GM23338 (cell line): ENCODE data around the gene TREM2. TPM values are rescaled to one million over a fixed set of nuclear protein-coding genes. Genes with fewer than 3 reads are reported as not detected.

Experiments
- ATAC-seq: fragments of 200-7000 bp; cut with Tn5 transposase; 3 replicates; pipeline ENCODE4 v1.9.1; 2020
- DNase-seq: peaks from one replicate; pipeline ENCODE4 v3.0.0-alpha.2; 2015; ENCODE audit warnings: low spot score
- H2AFZ ChIP-seq: fragments of 200-600 bp; sonication (generic); 2 replicates; pipeline ENCODE4 v1.8.0; 2016; ENCODE audit warnings: antibody characterized with exemption, mild to moderate bottlenecking, moderate library complexity
- H3F3A ChIP-seq: fragments of 200-600 bp; sonication (generic); replicated peaks from 2 replicates; pipeline ENCODE4 v1.8.0; 2017; ENCODE audit warnings: antibody characterized with exemption, mixed run types, low read depth
- H3K27ac ChIP-seq: fragments of 200-600 bp; sonication (generic); 2 replicates; pipeline ENCODE4 v1.6.1; 2016; ENCODE audit warnings: low read depth
- H3K27me3 ChIP-seq: fragments of 200-600 bp; sonication (generic); 2 replicates; pipeline ENCODE4 v1.8.0; 2016; ENCODE audit warnings: mild to moderate bottlenecking, mixed run types, moderate library complexity; ENCODE audit not compliant: insufficient read depth
- H3K36me3 ChIP-seq: fragments of 200-600 bp; sonication (generic); 2 replicates; pipeline ENCODE4 v1.8.0; 2016; ENCODE audit warnings: mild to moderate bottlenecking; ENCODE audit not compliant: insufficient read depth
- H3K4me1 ChIP-seq: fragments of 200-600 bp; sonication (generic); 2 replicates; pipeline ENCODE4 v1.8.0; 2016; ENCODE audit warnings: mild to moderate bottlenecking, moderate library complexity; ENCODE audit not compliant: insufficient read depth
- H3K4me2 ChIP-seq: fragments of 200-600 bp; sonication (generic); 2 replicates; pipeline ENCODE4 v1.7.1; 2017; ENCODE audit warnings: mixed run types
- H3K4me3 ChIP-seq: fragments of 200-600 bp; sonication (generic); 2 replicates; pipeline ENCODE4 v1.6.1; 2016; ENCODE audit warnings: mixed run types
- H3K79me2 ChIP-seq: fragments of 200-600 bp; sonication (generic); replicated peaks from 2 replicates; pipeline ENCODE4 v1.8.0; 2017; ENCODE audit warnings: mild to moderate bottlenecking; ENCODE audit not compliant: insufficient read depth
- H3K9me2 ChIP-seq: fragments of 200-600 bp; sonication (generic); 2 replicates; pipeline ENCODE4 v1.8.0; 2017; ENCODE audit not compliant: insufficient read depth
- H4K20me1 ChIP-seq: fragments of 200-600 bp; sonication (generic); replicated peaks from 2 replicates; pipeline ENCODE4 v1.8.0; 2017; ENCODE audit warnings: mild to moderate bottlenecking; ENCODE audit not compliant: insufficient read depth
- H3K27ac Mint-ChIP-seq: 2 replicates; pipeline ENCODE4 v1.8.0; 2020; ENCODE audit warnings: inconsistent platforms, mild to moderate bottlenecking, moderate library complexity, mixed read lengths
- H3K27me3 Mint-ChIP-seq: 3 replicates; pipeline ENCODE4 v1.8.0; 2022; ENCODE audit warnings: low read depth, mild to moderate bottlenecking, moderate library complexity, mixed read lengths, inconsistent platforms; ENCODE audit not compliant: insufficient read depth, poor library complexity
- H3K36me3 Mint-ChIP-seq: 3 replicates; pipeline ENCODE4 v1.8.0; 2021; ENCODE audit warnings: low read depth, mild to moderate bottlenecking, inconsistent platforms, moderate library complexity, mixed read lengths
- H3K4me1 Mint-ChIP-seq: 3 replicates; pipeline ENCODE4 v1.8.0; 2020; ENCODE audit warnings: mild to moderate bottlenecking, inconsistent platforms, mixed read lengths
- H3K4me3 Mint-ChIP-seq: 3 replicates; pipeline ENCODE4 v1.8.0; 2021; ENCODE audit warnings: moderate library complexity, mild to moderate bottlenecking, inconsistent platforms, mixed read lengths
- H3K9me3 Mint-ChIP-seq: 3 replicates; pipeline ENCODE4 v1.8.0; 2020; ENCODE audit warnings: moderate library complexity, mild to moderate bottlenecking, inconsistent platforms, mixed read lengths
- CREB1 ChIP-seq: fragments of 250-450 bp; sonication (Bioruptor Pico); IDR thresholded peaks from 2 replicates; pipeline ENCODE4 v1.5.0; 2020; ENCODE audit warnings: low read depth, mild to moderate bottlenecking, moderate library complexity
- CTCF ChIP-seq, 2 experiments: fragments of 200-600 bp in 1 of 2; sonication (generic) in 1 of 2; conservative IDR thresholded peaks; 2 replicates each; pipeline versions ENCODE4 v1.5.1 to v1.6.1; 2016 to 2017; ENCODE audit warnings: antibody characterized with exemption in 2 of 2, low read depth in 2 of 2, mild to moderate bottlenecking in 2 of 2, moderate library complexity in 1 of 2
- ETS1 ChIP-seq: IDR thresholded peaks from 2 replicates; pipeline ENCODE4 v1.6.1; 2016; ENCODE audit warnings: antibody characterized with exemption
- EZH2 ChIP-seq: fragments of 200-600 bp; sonication (generic); IDR thresholded peaks from one replicate; pipeline ENCODE4 v1.8.0; 2017; ENCODE audit warnings: antibody characterized with exemption, mild to moderate bottlenecking, low read depth; ENCODE audit not compliant: unreplicated experiment
- EZH2phosphoT487 ChIP-seq: fragments of 200-600 bp; sonication (generic); IDR thresholded peaks from one replicate; pipeline ENCODE4 v1.8.1; 2018; ENCODE audit warnings: antibody characterized with exemption; ENCODE audit not compliant: unreplicated experiment
- JUNB ChIP-seq: IDR thresholded peaks from one replicate; pipeline ENCODE4 v1.6.1; 2016; ENCODE audit warnings: antibody characterized with exemption; ENCODE audit not compliant: unreplicated experiment
- NANOG ChIP-seq: IDR thresholded peaks from 2 replicates; pipeline ENCODE4 v1.6.1; 2016; ENCODE audit warnings: antibody characterized with exemption, borderline replicate concordance
- POLR2AphosphoS5 ChIP-seq: IDR thresholded peaks from 2 replicates; pipeline ENCODE4 v1.6.1; 2016; ENCODE audit warnings: antibody characterized with exemption, low read depth
- REST ChIP-seq: IDR thresholded peaks from one replicate; pipeline ENCODE4 v1.6.1; 2018; ENCODE audit warnings: antibody characterized with exemption; ENCODE audit not compliant: unreplicated experiment
- STAT1 ChIP-seq: IDR thresholded peaks from one replicate; pipeline ENCODE4 v1.6.1; 2016; ENCODE audit warnings: antibody characterized with exemption; ENCODE audit not compliant: unreplicated experiment
- ZNF114 ChIP-seq: fragments of 250-450 bp; sonication (Bioruptor Pico); IDR thresholded peaks from 2 replicates; pipeline ENCODE4 v1.5.0; 2020; ENCODE audit warnings: mild to moderate bottlenecking, moderate library complexity
- ZNF331 ChIP-seq: fragments of 250-450 bp; sonication (Bioruptor Pico); IDR thresholded peaks from 2 replicates; pipeline ENCODE4 v1.5.0; 2020; ENCODE audit warnings: low read depth, mild to moderate bottlenecking, moderate library complexity
- ZNF462 ChIP-seq: fragments of 250-450 bp; sonication (Bioruptor Pico); IDR thresholded peaks from 2 replicates; pipeline ENCODE4 v1.5.0; 2020; ENCODE audit warnings: mild to moderate bottlenecking, moderate library complexity
- polyA plus RNA-seq: library from polyadenylated mRNA; unstranded; fragments of >200 nt; fragmentation: Nextera tagmentation; extraction: Ambion mirVana; gene quantifications from 2 replicates; pipeline ENCODE4 v1.2.1, GENCODE V29; 2016
- total RNA-seq: library from RNA; depleted of rRNA; stranded (reverse); fragments of >200 nt; shearing (Covaris generic); gene quantifications from 2 replicates; pipeline ENCODE4 v1.2.3, GENCODE V29; 2014

TREM2 gene
- total and polyA plus RNA-seq, 2 experiments from 2014 or later: not detected

DNA sequence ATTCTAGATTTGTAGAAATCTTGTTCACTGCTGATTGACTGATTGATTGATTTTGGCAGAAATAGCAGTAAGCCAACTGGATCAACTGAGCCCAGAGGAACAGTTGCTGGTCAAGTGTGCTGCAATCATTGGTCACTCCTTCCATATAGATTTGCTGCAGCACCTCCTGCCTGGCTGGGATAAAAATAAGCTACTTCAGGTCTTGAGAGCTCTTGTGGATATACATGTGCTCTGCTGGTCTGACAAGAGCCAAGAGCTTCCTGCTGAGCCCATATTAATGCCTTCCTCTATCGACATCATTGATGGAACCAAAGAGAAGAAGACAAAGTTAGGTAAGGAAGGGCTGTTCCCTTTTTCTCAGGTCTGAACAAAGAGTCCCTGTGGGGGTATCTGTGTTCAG is 40.0 kb downstream of the TREM2 start:
- no peaks in the 10 kb centered on the region for H3K27me3 ChIP-seq
- Mint-ChIP-seq H3K4me3 (no peak overlapping the region), H3K27ac (no peak overlapping the region), H3K27me3 (peaks cover 1% of the 10 kb centered on the region), H3K4me1 (no peaks in the 10 kb centered on the region), H3K36me3 (no peaks in the 10 kb centered on the region), H3K9me3 (no peaks in the 10 kb centered on the region)
- TF ChIP-seq EZH2phosphoT487 (no peak), STAT1 (no peak), CTCF (conservative IDR thresholded peaks at IDR 0.05; ENCODE audit: low read depth in 2 of 2) (no peak), ETS1 (no peak), ZNF462 (CRISPR knock-in tag) (no peak), ZNF114 (CRISPR knock-in tag) (no peak), EZH2 (no peak), ZNF331 (CRISPR knock-in tag) (no peak), POLR2AphosphoS5 (no peak), NANOG (no peak), CREB1 (CRISPR knock-in tag) (no peak), JUNB (no peak), REST (no peak)
- no peak for ATAC-seq
- no peak for DNase-seq
- no peaks in the 10 kb centered on the region for H3K9me2 ChIP-seq
- H3K4me1 ChIP-seq: no peaks in the 10 kb centered on the region
- no peaks in the 10 kb centered on the region for H3K36me3 ChIP-seq
- H3K4me3 ChIP-seq: no peak overlapping the region
- no peaks in the 10 kb centered on the region for H3F3A ChIP-seq
- no peaks in the 10 kb centered on the region for H3K79me2 ChIP-seq
- no peak overlapping the region for H3K27ac ChIP-seq
- H2AFZ ChIP-seq: no peak overlapping the region
- no peaks in the 10 kb centered on the region for H4K20me1 ChIP-seq
- no peak overlapping the region for H3K4me2 ChIP-seq
